Stimulated activated CD8-positive, alpha-beta memory T cell treated with anti-CD3 and anti-CD28 coated beads, Interleukin-4, amount 100 ng/mL, for 24 hours (primary cell): ENCODE measurements around the gene TTLL5.
"Not testable (repeated sequence)": the region's sequence is repeated elsewhere in the genome, so short reads cannot be mapped to it uniquely, and the experiment has no call there.

Experiments
- DNase-seq: peaks from one replicate; pipeline ENCODE4 v3.0.0-alpha.2; 2020; ENCODE audit warnings: low read depth

The TTLL5 gene

DNA sequence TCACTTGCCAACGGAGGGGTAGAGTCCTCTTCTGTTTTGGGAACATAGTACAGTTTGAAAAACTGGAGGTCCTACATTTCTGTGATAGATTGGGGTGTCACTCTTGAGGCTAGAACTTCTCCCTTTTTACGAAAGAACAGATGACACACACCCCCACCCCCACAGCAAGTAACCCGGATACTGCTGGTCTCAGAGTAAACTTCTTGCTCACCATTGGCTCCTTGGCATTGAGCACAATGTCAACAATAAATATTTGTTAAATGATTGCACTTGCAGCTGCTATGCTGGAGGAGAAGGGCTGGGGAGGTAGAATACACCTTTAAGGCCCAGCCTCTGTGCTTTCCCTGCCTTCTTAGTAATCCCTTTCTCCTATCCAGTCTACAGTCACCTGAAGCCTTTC, 170.9 kb downstream of the TTLL5 start:
- DNase-seq = no peak

DNA sequence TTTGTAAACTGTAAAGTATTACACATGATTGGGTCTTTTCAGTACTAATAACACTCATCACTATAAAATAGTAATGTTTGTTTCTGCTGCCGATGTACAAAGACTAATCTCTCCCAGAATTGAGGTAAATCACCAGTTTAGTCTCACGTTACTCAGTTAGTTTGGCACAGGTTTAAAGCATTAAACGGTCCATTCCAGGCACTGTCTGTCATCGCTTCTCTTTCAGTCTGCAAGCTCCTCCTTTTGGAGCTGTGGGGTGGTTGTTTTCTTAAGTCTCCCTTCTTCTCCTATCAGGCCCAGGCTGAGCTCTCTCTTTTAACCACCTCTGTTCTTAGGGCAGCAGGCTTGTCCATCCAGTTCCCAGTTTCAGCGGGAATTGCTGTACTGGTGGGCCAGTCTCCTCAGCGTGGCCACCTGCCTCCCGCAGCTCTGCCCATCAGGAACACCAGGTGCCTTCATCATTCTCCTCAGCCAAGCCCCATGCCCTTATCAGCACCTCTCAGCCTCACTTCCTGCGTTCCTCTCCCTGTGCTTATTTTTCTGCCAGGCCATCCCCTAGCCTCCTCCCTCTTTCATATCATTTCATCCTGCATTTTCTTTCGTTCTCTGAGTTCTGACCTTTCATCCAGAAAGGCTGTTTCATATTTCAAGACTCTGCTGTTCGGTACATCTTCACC, 171.7 kb downstream of the TTLL5 start:
- no peak for DNase-seq

DNA sequence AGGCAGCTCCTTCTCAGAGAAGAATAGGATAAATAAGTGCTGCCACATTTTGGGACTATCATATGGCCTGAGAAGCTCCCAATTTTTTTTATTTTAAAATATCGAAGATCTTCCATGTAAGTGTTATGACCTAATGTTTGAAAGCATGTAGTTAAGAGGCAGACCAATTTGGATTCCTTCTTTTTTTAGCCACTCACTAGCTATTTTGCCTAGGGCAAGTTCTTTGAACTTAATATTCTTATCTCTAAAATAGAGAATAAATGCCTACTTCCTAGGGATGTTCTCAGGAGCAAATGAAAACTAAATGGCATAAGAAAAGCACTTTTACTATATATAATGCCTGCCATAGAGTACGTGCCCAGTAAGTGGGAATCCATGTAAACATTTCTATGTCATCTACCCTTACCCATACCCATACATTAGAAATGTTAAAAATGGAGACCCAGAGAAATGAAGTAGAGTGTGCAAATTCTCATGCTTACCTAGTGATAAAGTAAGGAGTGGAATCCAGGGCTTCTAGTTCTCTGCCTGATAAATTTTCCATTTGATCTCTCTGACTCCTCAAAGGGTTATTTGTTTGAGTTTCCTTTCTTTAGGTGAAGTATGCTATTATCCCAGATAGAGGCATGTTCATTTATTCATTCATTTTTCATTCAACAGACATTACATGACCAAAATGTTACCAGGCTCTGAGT, 172.4 kb downstream of the TTLL5 start:
- DNase-seq = no peak

DNA sequence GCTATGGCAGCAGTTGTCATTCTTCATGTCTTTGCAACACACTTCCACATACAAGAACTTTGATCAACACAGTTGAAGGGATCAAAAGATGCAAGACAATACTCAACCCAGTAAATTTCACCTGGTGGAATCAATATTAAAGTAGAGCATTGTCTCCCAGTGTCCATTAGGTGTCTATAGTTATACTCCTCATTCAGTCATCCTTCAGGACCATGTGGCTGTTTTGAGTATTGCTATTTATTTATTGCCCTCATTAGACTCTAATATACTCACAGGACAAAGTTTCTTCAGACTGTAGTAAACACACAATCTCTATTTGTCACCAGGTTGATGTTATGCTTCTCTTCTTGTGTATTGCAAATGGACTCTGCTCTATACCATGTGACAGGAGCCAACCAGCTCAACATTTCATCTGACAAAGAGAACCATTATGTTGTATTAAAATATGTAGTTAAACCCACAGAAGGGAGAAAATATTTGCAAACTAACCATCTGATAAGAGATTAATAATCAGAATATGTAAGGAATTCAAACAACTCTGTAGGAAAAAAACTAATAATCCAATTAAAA, 174.2 kb downstream of the TTLL5 start:
- DNase-seq = no peak

DNA sequence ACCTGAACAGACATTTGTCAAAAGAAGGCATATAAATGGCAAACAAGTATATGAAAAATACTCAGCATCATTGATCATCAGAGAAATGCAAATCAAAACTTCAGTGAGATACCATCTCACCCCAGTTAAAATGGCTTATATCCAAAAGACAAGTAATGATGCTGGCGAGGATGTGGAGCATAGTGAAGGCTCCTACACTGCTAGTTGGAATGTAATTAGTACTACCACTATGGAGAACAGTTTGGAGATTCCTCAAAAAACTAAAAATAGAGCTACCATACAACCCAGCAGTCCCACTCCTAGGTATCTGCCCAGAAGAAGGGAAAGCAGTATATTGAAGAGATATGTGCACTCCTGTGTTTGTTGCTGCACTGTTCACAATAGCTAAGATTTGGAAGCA, 174.7 kb downstream of the TTLL5 start:
- DNase-seq = no peak

DNA sequence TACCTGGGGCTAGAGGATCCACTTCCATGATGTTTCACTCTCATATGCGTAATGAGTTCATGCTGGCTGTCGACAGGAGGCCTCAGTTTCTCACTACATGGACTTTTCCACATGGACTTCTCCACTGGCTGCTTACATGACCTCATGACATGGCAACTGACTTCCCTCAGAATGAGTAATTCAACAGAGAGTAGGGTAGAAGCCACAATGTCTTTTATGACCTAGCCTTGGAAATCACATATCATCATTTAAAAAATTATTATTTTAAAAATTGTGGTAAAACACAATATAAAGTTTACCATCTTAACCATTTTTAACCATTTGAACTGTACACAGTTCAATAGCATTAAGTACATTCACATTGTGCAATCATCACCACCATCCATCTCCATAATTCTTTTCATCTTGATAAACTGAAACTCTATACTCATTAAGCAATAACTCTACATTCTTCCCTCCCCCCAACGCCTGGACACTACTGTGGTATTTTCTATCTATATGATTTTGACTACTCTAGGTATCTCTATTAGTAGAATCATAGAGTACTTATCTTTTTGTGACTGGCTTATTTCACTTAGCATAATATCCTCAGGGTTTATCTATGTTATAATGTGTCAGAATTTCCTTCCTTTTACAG, 176.2 kb downstream of the TTLL5 start:
- DNase-seq = no peak

DNA sequence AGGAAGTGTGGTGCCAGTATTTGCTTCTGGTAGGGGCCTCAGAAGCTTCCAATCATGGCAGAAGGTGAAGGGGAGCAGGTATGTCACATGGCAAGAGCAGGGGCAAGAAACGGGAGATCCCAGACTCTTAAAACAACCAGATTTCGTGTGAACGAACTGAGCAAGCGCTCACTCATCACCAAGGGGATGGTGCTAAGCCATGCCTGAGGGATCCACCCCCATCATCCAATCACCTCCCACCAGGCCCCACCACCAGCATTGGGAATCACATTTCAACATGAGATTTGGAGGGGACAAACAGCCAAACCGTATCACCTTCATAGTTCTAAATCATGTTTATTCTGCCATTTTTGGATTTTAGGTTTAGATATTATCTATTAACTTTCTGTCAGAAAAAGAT, 179.9 kb downstream of the TTLL5 start:
- no peak for DNase-seq

DNA sequence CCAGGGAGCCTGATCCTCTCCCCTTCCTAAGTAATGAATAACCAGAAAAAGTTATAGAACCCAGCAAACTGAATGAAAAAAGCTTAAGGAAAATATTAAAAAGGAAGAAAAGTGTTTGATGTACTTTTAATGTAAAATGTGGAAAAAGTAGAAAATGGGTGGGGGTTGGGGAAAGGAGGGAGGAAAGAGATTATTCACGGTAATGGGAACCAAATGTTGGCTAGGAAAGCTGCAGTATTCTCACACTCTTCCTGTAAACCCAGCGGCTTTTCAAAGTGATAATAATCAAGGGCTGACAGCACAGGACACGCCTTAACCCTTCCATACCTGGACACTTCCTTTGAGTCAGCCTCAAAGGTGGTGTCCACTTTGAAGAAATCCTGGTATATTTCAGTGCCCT, 181.5 kb downstream of the TTLL5 start:
- DNase-seq = no peak

DNA sequence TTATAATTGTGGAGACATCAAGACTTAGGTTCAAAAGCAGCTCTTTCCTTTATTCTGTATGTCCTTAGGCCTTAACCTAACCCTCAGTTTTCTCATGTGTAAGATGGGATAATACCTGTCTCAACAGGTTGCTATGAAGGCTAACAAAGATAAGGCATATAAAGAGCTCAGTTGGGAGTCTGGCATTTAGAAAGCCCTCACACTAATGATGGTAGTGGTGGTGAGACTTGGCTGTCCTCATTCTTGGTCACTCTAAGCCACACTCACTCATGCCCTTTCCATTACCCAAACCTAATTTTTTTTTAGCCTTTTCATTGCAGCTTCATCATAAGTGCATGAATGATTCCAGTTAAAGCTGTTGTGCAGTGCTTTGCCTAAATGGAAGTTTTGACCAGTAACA, 183.4 kb downstream of the TTLL5 start:
- no peak for DNase-seq

DNA sequence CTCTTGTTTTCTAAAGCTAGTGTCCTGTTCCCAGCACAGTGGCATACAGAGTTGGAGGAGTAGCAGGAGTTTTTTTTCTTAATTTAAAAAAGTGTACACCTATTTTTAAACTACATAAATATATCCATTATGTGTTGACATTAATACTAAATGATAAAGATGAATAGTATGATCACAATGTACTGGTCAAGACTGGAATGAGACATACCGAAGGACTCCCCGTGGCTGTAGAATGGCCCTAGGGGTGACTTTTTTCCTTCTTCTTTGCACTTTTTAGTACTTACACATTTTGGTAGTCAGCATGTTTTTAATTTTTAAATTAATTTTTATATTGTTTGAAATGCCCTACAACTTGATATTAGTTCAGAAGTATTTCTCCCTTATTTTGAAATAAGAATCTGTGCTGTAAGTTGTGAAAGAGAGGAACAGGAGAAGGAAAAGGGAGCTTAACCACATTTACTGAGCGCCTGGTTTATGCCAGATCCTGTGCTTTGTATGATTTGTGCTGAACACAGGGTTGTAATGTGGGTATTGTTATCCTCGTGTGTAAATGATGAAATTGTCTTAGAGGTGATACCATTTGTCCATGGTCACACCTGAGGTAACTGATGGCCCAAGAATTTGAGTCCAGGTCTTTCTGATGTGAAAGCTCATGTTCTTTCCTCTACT, 184.2 kb downstream of the TTLL5 start:
- no peak for DNase-seq

DNA sequence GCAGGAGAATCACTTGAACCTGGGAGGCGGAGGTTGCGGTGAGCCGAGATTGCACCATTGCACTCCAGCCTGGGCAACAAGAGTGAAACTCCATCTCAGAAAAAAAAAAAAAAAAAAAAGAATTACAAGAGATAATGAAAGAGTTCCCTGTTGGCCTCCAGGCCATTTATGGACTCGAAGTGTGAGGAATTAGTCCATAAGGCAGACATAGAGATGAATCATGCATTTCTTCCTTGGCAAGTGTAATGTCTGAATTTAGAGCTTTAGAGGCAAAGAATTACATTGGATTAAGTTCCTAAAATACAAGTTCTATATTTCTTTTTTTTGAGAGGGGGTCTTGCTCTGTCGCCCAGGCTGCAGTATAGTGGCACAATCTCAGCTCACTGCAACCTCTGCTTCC, 185.6 kb downstream of the TTLL5 start:
- DNase-seq = not testable (repeated sequence)

DNA sequence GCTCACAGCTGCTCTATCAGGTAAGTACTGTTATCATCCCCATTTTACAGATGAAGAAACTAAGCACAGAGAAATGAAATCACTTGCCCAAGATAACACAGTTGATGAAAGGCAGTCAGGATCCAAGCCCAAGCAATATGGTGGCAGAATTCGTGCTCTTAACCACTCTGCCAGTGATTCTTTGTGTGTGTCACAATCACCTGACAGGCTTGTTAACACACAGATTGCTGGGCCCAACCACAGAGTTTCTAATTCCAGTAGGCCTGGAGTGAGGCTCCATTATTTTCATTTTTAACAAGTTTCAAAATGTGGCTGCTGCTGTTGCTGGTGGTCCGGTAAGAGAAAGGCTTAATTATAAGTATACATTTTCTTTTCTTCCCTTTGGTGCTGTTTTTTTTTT, 186.5 kb downstream of the TTLL5 start:
- no peak for DNase-seq

DNA sequence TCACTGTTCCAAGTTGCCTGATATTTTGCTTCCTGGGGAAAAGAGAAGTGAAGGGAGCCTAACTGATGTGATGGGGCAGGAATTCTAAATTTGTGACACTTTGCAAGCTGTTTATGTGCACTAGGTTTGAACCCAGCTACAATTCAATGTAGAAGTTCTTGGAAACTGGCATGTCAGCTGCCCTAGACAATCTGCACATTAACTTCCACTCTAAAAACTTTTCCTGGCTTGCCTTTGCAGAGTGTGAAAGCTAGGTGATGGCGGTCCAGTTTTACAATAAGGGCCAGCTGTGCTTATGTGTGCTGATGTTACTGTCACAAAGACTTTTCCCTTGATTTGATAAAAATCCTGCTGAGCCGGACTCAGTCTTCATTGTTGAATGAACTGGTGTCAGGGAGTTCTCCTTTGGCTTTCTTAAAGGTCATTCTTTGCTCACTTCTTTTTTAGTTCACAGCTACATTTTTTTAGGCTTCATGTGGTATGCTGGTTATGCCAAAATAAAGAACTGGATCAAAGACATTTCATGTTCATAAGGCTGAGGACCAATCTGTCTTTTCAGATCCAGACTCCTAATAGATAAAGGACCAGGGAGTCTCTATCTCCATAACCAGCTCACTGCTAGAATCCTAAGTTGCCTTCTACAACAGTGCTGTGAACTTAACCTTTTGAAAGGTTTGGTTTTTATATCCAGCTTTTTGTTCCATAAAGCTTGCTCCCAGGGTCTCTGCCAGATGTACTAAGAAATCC, 187.3 kb downstream of the TTLL5 start:
- DNase-seq = no peak

DNA sequence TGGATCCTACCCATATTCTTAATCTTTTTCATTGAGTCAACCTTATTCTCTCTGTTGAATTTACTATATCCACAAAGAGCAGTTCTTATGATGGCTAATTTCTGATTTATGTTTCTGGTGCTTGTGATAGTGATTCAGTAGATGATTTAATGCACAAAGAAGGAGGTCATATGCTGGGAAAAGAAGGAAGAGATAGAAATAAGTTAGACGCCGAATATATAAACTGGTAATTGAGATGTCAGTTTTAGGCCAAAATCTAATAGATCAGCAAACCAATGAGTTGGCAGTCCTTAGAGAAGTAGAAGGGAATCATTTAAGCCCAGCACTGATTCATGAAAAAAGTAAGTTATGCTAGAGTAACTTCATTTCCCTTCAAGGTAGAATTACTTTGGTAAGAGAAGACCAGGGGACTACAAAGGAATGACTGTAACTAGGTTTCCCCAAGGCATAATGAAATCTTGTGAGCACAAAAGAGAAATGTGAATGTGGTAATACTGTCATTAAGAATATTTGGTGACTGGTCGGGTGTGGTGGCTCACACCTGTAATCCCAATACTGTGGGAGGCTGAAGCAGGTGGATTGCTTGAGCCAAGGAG, 188.4 kb downstream of the TTLL5 start:
- DNase-seq = no peak

DNA sequence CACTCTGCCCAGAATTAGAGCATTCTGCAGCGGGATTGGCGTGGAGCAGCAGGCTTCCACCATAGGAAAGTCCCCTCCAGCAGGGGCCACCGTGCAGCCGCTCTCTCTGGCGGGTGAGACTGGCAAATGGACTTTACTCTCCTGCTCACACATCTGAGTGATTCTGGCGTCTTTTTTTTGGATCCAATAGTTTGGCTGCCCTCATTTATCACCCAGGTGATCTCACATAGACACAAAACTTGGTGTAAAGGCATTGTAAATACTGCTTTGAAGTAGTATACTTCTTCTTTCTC, 190.5 kb downstream of the TTLL5 start:
- DNase-seq = no peak

DNA sequence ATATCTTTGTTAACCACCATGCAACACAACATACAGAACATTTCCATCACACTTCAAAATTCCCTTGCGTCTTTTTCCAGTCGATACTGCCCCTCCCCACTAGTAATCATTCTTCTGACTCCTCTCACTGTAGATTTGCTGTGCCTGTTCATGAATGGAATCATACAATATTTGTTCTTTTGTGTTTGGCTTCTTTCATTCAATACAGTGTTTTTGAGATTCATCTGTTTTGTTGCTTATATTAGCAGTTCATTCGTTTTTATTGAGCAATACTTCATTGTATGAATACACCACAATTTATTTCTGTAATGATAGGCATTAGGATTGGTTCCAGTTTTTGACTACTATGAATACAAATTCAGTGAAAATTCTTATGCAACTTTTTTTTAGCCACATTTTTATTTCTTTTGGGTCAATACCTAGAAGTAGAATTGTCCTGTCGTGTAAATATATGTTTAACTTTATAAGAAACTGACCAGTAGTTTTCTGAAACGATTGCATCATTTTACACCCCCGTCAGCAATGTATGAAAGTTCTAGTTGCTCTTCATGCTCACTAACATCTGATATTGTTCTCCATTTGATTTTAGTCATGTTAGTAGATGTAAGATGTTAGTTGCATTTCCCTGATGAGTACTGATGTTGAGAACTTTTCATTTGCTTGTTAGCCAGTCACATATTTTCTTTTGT, 193.2 kb downstream of the TTLL5 start:
- no peak for DNase-seq

DNA sequence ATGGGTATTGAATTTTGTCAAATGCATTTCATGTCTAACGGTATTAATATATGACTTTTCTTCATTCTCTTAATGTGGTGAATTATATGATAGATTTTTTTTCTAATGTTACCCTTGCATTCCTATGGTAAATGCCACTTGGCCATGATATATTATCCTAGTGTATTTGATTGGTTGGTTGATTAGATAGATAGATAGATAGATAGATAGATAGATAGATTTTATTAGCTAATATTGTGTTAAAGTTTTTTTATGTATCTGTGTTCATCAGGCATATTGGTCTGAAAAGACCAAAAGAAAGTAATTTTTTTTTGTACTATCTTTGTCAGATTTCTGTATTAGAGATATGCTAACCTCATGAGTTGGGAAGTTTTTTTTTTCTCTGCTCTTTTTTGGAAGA, 196.2 kb downstream of the TTLL5 start:
- no peak for DNase-seq

DNA sequence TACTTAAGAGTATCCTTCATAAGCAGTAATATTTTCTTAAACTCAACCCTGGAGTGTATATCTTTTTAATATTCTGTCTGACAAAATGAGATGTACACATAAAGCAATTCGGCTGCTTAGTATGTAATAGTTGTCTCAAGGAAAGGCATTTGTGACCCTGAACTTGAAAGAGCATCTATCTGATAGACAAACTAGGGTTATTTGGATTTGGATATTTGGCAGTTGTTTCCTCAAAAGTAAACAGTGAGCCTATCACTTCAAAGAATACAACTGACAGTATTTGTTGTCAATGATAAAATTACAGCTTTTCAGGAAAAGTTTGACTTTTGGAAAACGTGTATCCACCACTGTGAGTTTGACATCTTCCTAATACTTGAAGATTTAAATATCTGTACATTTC, 197.3 kb downstream of the TTLL5 start:
- DNase-seq = no peak

DNA sequence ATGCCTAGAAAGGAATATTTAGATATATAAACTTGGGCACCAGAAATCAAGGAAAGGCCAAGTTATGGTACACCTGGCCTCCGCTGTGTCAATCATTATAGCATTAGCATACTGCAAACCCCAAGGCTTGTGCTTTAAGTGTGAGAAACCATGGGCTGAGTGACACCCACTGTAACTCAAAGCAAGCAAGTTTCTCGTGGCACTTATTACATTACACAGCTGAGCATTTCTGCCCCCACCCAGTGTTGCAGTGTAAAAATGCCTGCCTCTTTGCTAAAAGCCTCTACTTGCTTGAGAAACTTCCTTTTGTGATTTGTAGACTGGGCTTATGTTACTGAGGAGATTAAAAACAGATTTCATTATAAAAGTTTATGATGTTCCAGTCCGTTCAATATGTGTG, 198.7 kb downstream of the TTLL5 start:
- no peak for DNase-seq

DNA sequence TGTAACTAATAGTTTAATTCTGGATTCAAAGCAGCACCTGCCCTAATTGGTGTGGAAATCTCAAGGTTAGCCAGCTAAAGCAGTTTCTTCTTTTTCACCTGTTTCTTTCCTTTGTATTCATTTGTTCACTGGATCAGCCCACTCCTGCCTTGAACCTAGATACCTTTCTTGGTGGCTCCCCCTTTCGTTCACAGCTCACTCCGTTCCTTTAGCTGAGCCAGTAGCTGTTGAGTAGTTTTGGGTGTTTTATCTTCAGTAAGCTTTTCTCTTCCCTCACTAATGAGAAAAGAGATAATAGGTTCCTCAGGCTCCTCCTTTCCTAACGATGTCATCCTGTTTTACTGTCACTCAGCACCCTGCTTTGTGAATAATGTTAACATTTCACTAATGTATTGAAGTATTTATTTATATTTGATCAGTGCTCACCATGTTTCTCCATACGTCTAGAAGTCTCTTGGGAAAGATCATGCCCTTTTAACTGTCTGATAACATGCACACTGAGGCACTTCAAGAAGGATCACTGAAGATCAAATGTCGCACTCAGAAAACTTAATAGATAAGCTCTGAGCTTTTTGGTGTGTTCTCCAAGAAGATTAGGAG, 199.6 kb downstream of the TTLL5 start:
- no peak for DNase-seq

DNA sequence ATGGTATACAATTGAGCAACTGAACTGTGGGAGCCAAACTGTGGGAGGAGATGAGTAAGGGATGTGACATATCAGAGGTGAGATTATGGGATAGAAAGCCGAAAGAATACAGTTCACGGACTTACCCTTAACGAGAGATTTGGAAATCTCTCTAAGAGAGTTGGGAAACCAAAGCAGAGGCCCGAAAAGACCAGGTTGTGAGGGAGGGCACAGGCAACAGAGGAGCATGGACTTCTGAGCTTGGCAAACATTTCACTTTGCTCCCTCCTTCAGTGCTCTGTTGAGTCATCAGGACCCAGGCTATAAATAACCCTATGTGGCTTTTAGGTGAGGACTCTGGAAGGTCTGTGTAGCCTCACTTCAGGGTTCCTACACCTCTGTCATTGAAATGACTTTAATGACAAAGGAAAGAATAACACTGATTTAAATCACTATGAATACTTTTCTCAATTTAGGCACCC, 200.1 kb downstream of the TTLL5 start:
- no peak for DNase-seq
